K562 (cell line): ENCODE data around the gene ECM1. TPM values are rescaled to one million over a fixed set of nuclear protein-coding genes. Genes with fewer than 3 reads are reported as not detected.

ENCODE experiments used
- ASH1L ChIP-seq: fragments of 450-650 bp; IDR thresholded peaks from 2 replicates; pipeline ENCODE4 v1.6.1; 2018; ENCODE audit warnings: borderline replicate concordance, mild to moderate bottlenecking, low read depth; ENCODE audit not compliant: partially characterized antibody
- ATF7 ChIP-seq: fragments of 450-650 bp; IDR thresholded peaks from 2 replicates; pipeline ENCODE4 v1.7.1; 2014; ENCODE audit warnings: mild to moderate bottlenecking, moderate library complexity
- GABPB1 ChIP-seq: sonication (generic); formaldehyde crosslinking; IDR thresholded peaks from 2 replicates; pipeline ENCODE4 v1.8.0; 2022; ENCODE audit warnings: mild to moderate bottlenecking, missing genetic modification reagents
- LEF1 ChIP-seq: fragments of 450-650 bp; IDR thresholded peaks from 2 replicates; pipeline ENCODE4 v1.6.1; 2016; ENCODE audit warnings: mild to moderate bottlenecking
- MCM7 ChIP-seq, 2 experiments: fragments of 450-650 bp; IDR thresholded peaks; 2 replicates each; pipeline ENCODE4 v1.6.1; 2016 to 2018
- NCOR1 ChIP-seq: fragments of 450-650 bp; IDR thresholded peaks from 2 replicates; pipeline ENCODE4 v1.6.1; 2016; ENCODE audit warnings: mild to moderate bottlenecking, moderate library complexity
- NFRKB ChIP-seq: fragments of 450-650 bp; IDR thresholded peaks from 2 replicates; pipeline ENCODE4 v1.6.1; 2016; ENCODE audit warnings: low read depth
- PYGO2 ChIP-seq: fragments of 450-650 bp; IDR thresholded peaks from 2 replicates; pipeline ENCODE4 v1.6.1; 2016; ENCODE audit warnings: mild to moderate bottlenecking, missing genetic modification characterization, moderate library complexity, missing compliant biosample characterization
- RAD51 ChIP-seq: fragments of 450-650 bp; IDR thresholded peaks from 2 replicates; pipeline ENCODE4 v1.7.1; 2016; ENCODE audit warnings: low read depth, mild to moderate bottlenecking, borderline replicate concordance
- TAF15 ChIP-seq: fragments of 200-400 bp; formaldehyde crosslinking; IDR thresholded peaks from 2 replicates; pipeline ENCODE4 v1.6.1; 2017; ENCODE audit warnings: mild to moderate bottlenecking, low read depth, low read length, moderate library complexity
- ZNF324 ChIP-seq: fragments of 250-450 bp; sonication (Bioruptor Pico); IDR thresholded peaks from 2 replicates; pipeline ENCODE4 v1.4.0; 2020; ENCODE audit warnings: mild to moderate bottlenecking
- ZNF717 ChIP-seq: fragments of 250-450 bp; sonication (Bioruptor Pico); IDR thresholded peaks from 2 replicates; pipeline ENCODE4 v1.5.0; 2021
- polyA plus RNA-seq, 8 experiments: library from polyadenylated mRNA; depleted of rRNA in 4 of 8; stranded (reverse) in 5 of 8; unstranded in 3 of 8; fragments of >200 nt; fragmentation: Nextera tagmentation in 2 of 8; fragmentation: Illumina TruSeq in 1 of 8; extraction: Ambion mirVana in 2 of 8; extraction: Trizol in 1 of 8; gene quantifications; 2 replicates each; pipeline versions ENCODE4 v1.2.1 to v1.2.3, GENCODE V29; 2011 to 2014; ENCODE audit warnings: inconsistent platforms in 1 of 8, missing spikeins in 1 of 8
- total RNA-seq, 7 experiments: library from RNA; depleted of rRNA in 6 of 7; stranded (reverse); fragments of >200 nt in 6 of 7; fragmentation: Illumina TruSeq in 2 of 7; extraction: Trizol in 2 of 7; gene quantifications; 2 replicates each; pipeline versions ENCODE4 v1.2.1 to v1.2.3, GENCODE V29; 2011 to 2021; ENCODE audit warnings: low replicate concordance in 1 of 7
- TF ChIP-seq, protein P1 (sequence below): fragments of 150-350 bp; IDR thresholded peaks from 2 replicates; pipeline ENCODE4 v1.6.1; 2014; ENCODE audit warnings: low read depth, mild to moderate bottlenecking, low read length, borderline replicate concordance
- TF ChIP-seq, protein P2 (sequence below): fragments of 450-650 bp; IDR thresholded peaks from 2 replicates; pipeline ENCODE4 v1.6.1; 2016
- TF ChIP-seq, protein P3 (sequence below): sonication (generic); formaldehyde crosslinking; IDR thresholded peaks from 2 replicates; pipeline ENCODE4 v1.8.0; 2022; ENCODE audit warnings: mild to moderate bottlenecking, low read depth, missing genetic modification reagents
- TF ChIP-seq, protein P4 (sequence below): fragments of 450-650 bp; IDR thresholded peaks from 2 replicates; pipeline ENCODE4 v1.6.1; 2016; ENCODE audit warnings: mild to moderate bottlenecking
- TF ChIP-seq, protein P5 (sequence below): fragments of 250-450 bp; sonication (Bioruptor Pico); IDR thresholded peaks from 2 replicates; pipeline ENCODE4 v1.8.0; 2021; ENCODE audit warnings: mild to moderate bottlenecking, moderate library complexity
- TF ChIP-seq, protein P6 (sequence below): conservative IDR thresholded peaks from 2 replicates; pipeline ENCODE4 v1.6.1; 2011; ENCODE audit warnings: low read depth, mild to moderate bottlenecking, low read length; ENCODE audit not compliant: control insufficient read depth

ECM1 gene
- total and polyA plus RNA-seq, 9 of the 15 experiments (the other 6 are each of a cell fraction or from before 2014, with no cell fraction given), result 6.6 to 52.2 (median 12.8) TPM

DNA sequence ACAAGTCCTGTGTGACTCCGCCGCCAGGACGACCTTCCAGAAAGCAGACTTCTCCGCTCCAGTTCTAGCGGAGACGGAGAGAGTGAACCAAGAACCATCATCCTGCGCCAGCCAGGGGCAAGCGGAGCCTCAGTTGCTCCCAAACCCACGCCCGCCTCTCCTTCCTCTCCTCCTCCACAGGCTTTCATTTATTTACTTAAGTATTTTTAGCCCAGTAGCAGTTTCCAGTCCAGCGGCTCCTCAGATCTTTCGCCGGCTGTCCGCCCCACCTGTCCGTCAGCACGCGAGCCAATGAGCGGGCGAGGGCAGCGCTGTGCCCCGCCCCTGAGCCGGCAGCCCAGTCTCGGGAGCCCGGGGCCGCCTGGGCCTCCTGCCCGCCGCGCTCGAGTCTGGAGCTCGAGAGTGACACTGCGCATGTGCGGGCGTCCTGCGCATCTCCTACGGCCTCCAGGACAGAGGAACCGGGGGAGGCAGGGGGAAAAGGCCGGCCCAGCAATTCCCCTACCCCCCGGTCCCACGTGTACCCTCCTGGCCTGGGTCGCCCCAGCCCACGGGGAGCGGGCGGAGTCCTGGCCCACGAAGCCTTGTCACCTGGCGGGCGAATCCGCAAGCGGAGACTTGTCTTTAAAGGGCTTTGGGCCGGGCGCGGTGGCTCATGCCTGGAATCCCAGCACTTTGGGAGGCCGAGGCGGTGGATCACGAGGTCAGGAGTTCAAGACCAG is 7.6 kb downstream of the ECM1 start, which contains the start of gene FALEC (continued):
- TF ChIP-seq, protein P1, sequence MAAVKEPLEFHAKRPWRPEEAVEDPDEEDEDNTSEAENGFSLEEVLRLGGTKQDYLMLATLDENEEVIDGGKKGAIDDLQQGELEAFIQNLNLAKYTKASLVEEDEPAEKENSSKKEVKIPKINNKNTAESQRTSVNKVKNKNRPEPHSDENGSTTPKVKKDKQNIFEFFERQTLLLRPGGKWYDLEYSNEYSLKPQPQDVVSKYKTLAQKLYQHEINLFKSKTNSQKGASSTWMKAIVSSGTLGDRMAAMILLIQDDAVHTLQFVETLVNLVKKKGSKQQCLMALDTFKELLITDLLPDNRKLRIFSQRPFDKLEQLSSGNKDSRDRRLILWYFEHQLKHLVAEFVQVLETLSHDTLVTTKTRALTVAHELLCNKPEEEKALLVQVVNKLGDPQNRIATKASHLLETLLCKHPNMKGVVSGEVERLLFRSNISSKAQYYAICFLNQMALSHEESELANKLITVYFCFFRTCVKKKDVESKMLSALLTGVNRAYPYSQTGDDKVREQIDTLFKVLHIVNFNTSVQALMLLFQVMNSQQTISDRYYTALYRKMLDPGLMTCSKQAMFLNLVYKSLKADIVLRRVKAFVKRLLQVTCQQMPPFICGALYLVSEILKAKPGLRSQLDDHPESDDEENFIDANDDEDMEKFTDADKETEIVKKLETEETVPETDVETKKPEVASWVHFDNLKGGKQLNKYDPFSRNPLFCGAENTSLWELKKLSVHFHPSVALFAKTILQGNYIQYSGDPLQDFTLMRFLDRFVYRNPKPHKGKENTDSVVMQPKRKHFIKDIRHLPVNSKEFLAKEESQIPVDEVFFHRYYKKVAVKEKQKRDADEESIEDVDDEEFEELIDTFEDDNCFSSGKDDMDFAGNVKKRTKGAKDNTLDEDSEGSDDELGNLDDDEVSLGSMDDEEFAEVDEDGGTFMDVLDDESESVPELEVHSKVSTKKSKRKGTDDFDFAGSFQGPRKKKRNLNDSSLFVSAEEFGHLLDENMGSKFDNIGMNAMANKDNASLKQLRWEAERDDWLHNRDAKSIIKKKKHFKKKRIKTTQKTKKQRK, result no peak
- TF ChIP-seq, protein P2, sequence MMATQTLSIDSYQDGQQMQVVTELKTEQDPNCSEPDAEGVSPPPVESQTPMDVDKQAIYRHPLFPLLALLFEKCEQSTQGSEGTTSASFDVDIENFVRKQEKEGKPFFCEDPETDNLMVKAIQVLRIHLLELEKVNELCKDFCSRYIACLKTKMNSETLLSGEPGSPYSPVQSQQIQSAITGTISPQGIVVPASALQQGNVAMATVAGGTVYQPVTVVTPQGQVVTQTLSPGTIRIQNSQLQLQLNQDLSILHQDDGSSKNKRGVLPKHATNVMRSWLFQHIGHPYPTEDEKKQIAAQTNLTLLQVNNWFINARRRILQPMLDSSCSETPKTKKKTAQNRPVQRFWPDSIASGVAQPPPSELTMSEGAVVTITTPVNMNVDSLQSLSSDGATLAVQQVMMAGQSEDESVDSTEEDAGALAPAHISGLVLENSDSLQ, result peak; percentile 99
- TF ChIP-seq GABPB1 (CRISPR knock-in tag) (peak; percentile 68), LEF1 (no peak), ZNF717 (CRISPR knock-in tag) (no peak), ASH1L (no peak), RAD51 (0 out of 2 replicates have a peak, but pooled peaks have one; percentile 2), ATF7 (peak; percentile 36), ZNF324 (CRISPR knock-in tag) (no peak), PYGO2 (no peak), NCOR1 (no peak), MCM7 (IDR thresholded peaks at IDR 0.05) (no peak), TAF15 (no peak), NFRKB (no peak)
- TF ChIP-seq, protein P3, sequence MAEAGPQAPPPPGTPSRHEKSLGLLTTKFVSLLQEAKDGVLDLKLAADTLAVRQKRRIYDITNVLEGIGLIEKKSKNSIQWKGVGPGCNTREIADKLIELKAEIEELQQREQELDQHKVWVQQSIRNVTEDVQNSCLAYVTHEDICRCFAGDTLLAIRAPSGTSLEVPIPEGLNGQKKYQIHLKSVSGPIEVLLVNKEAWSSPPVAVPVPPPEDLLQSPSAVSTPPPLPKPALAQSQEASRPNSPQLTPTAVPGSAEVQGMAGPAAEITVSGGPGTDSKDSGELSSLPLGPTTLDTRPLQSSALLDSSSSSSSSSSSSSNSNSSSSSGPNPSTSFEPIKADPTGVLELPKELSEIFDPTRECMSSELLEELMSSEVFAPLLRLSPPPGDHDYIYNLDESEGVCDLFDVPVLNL, result no peak
- TF ChIP-seq, protein P4, sequence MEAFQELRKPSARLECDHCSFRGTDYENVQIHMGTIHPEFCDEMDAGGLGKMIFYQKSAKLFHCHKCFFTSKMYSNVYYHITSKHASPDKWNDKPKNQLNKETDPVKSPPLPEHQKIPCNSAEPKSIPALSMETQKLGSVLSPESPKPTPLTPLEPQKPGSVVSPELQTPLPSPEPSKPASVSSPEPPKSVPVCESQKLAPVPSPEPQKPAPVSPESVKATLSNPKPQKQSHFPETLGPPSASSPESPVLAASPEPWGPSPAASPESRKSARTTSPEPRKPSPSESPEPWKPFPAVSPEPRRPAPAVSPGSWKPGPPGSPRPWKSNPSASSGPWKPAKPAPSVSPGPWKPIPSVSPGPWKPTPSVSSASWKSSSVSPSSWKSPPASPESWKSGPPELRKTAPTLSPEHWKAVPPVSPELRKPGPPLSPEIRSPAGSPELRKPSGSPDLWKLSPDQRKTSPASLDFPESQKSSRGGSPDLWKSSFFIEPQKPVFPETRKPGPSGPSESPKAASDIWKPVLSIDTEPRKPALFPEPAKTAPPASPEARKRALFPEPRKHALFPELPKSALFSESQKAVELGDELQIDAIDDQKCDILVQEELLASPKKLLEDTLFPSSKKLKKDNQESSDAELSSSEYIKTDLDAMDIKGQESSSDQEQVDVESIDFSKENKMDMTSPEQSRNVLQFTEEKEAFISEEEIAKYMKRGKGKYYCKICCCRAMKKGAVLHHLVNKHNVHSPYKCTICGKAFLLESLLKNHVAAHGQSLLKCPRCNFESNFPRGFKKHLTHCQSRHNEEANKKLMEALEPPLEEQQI, result no peak
- TF ChIP-seq, protein P5, sequence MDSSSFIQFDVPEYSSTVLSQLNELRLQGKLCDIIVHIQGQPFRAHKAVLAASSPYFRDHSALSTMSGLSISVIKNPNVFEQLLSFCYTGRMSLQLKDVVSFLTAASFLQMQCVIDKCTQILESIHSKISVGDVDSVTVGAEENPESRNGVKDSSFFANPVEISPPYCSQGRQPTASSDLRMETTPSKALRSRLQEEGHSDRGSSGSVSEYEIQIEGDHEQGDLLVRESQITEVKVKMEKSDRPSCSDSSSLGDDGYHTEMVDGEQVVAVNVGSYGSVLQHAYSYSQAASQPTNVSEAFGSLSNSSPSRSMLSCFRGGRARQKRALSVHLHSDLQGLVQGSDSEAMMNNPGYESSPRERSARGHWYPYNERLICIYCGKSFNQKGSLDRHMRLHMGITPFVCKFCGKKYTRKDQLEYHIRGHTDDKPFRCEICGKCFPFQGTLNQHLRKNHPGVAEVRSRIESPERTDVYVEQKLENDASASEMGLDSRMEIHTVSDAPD, result no peak
- TF ChIP-seq, protein P6, sequence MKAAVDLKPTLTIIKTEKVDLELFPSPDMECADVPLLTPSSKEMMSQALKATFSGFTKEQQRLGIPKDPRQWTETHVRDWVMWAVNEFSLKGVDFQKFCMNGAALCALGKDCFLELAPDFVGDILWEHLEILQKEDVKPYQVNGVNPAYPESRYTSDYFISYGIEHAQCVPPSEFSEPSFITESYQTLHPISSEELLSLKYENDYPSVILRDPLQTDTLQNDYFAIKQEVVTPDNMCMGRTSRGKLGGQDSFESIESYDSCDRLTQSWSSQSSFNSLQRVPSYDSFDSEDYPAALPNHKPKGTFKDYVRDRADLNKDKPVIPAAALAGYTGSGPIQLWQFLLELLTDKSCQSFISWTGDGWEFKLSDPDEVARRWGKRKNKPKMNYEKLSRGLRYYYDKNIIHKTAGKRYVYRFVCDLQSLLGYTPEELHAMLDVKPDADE, result no peak
